Endodermal cell (in vitro differentiated cells): ENCODE measurements around the gene CST9. TPM values are rescaled to one million over a fixed set of nuclear protein-coding genes. Genes with fewer than 3 reads are reported as not detected.

Experiments used
- DNase-seq: peaks from one replicate; pipeline ENCODE4 v3.0.0-alpha.2; 2017
- H3K27ac ChIP-seq: 2 replicates; pipeline ENCODE4 v1.5.1; 2013; ENCODE audit warnings: mild to moderate bottlenecking, low read depth, low read length, moderate library complexity
- H3K27me3 ChIP-seq: 2 replicates; pipeline ENCODE4 v1.6.1; 2013; ENCODE audit warnings: mild to moderate bottlenecking, low read length, moderate library complexity; ENCODE audit not compliant: insufficient read depth, control insufficient read depth, poor library complexity, severe bottlenecking
- H3K36me3 ChIP-seq: 2 replicates; pipeline ENCODE4 v1.7.0; 2013; ENCODE audit warnings: mild to moderate bottlenecking, low read length, moderate library complexity; ENCODE audit not compliant: control insufficient read depth, insufficient read depth
- H3K4me1 ChIP-seq: one replicate; pipeline ENCODE4 v1.7.0; 2013; ENCODE audit warnings: low read length; ENCODE audit not compliant: control insufficient read depth, insufficient read depth
- H3K4me3 ChIP-seq: 2 replicates; pipeline ENCODE4 v1.5.1; 2013; ENCODE audit warnings: mild to moderate bottlenecking, low read length, moderate library complexity
- H3K9ac ChIP-seq: 2 replicates; pipeline ENCODE4 v1.6.1; 2013; ENCODE audit warnings: mild to moderate bottlenecking, low read length, moderate library complexity; ENCODE audit not compliant: poor library complexity, severe bottlenecking; ENCODE audit errors: extremely low read depth
- H3K9me3 ChIP-seq: 2 replicates; pipeline ENCODE4 v1.6.1; 2013; ENCODE audit warnings: mild to moderate bottlenecking, low read length, moderate library complexity; ENCODE audit not compliant: control insufficient read depth
- H3K27ac Mint-ChIP-seq: 2 replicates; pipeline ENCODE4 v1.8.0; 2020; ENCODE audit warnings: mixed read lengths
- H3K27me3 Mint-ChIP-seq: 2 replicates; pipeline ENCODE4 v1.8.0; 2021; ENCODE audit warnings: mild to moderate bottlenecking, mixed read lengths; ENCODE audit not compliant: insufficient read depth
- H3K36me3 Mint-ChIP-seq: 2 replicates; pipeline ENCODE4 v1.8.0; 2020; ENCODE audit warnings: low read depth, mixed read lengths
- H3K4me1 Mint-ChIP-seq: 2 replicates; pipeline ENCODE4 v1.8.0; 2020; ENCODE audit warnings: mixed read lengths
- H3K4me3 Mint-ChIP-seq: 2 replicates; pipeline ENCODE4 v1.8.0; 2020; ENCODE audit warnings: mild to moderate bottlenecking, moderate library complexity, mixed read lengths
- H3K9me3 Mint-ChIP-seq: 2 replicates; pipeline ENCODE4 v1.8.0; 2020; ENCODE audit warnings: mild to moderate bottlenecking, mixed read lengths
- CTCF ChIP-seq: fragments of 200-600 bp; sonication (generic); conservative IDR thresholded peaks from 2 replicates; pipeline ENCODE4 v1.5.0; 2021; ENCODE audit warnings: antibody characterized with exemption, mild to moderate bottlenecking
- WGBS, 2 experiments: methylation state at CpG; one replicate each; pipeline versions ENCODE4 v1.1.5 to v1.1.7; 2013; ENCODE audit warnings: missing lambda C conversion rate in 2 of 2, mixed read lengths in 1 of 2; ENCODE audit not compliant: insufficient coverage in 1 of 2, insufficient read length in 1 of 2; 5-methylcytosine and 5-hydroxymethylcytosine counted together
- total RNA-seq, 2 donors: library from RNA; stranded (reverse); fragmentation: NEBNext Ultra II Directional in 1 of 2; extraction: Animal tissue kit (Norgen Biotek cat#: 25700) in 1 of 2; gene quantifications; 2 replicates in 1 of 2; 3 replicates in 1 of 2; pipeline ENCODE4 v1.2.1, GENCODE V29; 2021

Gene CST9
- total RNA-seq, 2 donors from 2014 or later, result not detected

GRCh38 chr20:23602699-23603098 lies 3.0 kb downstream of the CST9 start:
- H3K4me1 ChIP-seq, result no peaks in the 10 kb centered on the region
- no peak for DNase-seq
- H3K36me3 Mint-ChIP-seq, result no peaks in the 10 kb centered on the region
- 92 to 97% methylated on average over 4 to 6 of the region's 6 CpGs for WGBS, 2 experiments
- no peaks in the 10 kb centered on the region for H3K9me3 Mint-ChIP-seq
- no peak overlapping the region for H3K4me3 Mint-ChIP-seq
- no peak overlapping the region for H3K27ac ChIP-seq
- no peak overlapping the region for H3K9ac ChIP-seq
- H3K27ac Mint-ChIP-seq, result no peak overlapping the region
- H3K27me3 ChIP-seq, result no peaks in the 10 kb centered on the region
- H3K4me3 ChIP-seq, result no peak overlapping the region
- H3K27me3 Mint-ChIP-seq, result peaks cover 3% of the 10 kb centered on the region
- no peaks in the 10 kb centered on the region for H3K9me3 ChIP-seq
- H3K36me3 ChIP-seq, result no peaks in the 10 kb centered on the region
- TF ChIP-seq CTCF, result no peak
- no peaks in the 10 kb centered on the region for H3K4me1 Mint-ChIP-seq

- Histone ChIP-seq H3K36me3 (no peaks in the 10 kb centered on the region), H3K27ac (no peak overlapping the region), H3K9ac (no peak overlapping the region), H3K27me3 (no peaks in the 10 kb centered on the region), H3K4me1 (no peaks in the 10 kb centered on the region), H3K9me3 (no peaks in the 10 kb centered on the region), H3K4me3 (no peak overlapping the region)
- WGBS, 2 experiments, result 91% methylated on average over 2 of the region's 2 CpGs; no CpG with 5 or more reads in 1 of the 2 experiments
- Mint-ChIP-seq H3K4me3 (no peak overlapping the region), H3K27ac (no peak overlapping the region), H3K36me3 (no peaks in the 10 kb centered on the region), H3K4me1 (no peaks in the 10 kb centered on the region), H3K9me3 (no peaks in the 10 kb centered on the region), H3K27me3 (peaks cover 3% of the 10 kb centered on the region)
- no peak for DNase-seq
- no peak for TF ChIP-seq CTCF
Measured at GRCh38 chr20:23602241-23602640, 3.5 kb downstream of the CST9 start.

GRCh38 chr20:23601715-23602114 lies 4.0 kb downstream of the CST9 start:
- no peak overlapping the region for H3K27ac Mint-ChIP-seq
- H3K9ac ChIP-seq, result no peak overlapping the region
- no peak overlapping the region for H3K27ac ChIP-seq
- 78 to 93% methylated on average over 3 to 4 of the region's 4 CpGs for WGBS, 2 experiments
- H3K4me1 ChIP-seq, result no peaks in the 10 kb centered on the region
- H3K27me3 Mint-ChIP-seq, result peaks cover 3% of the 10 kb centered on the region
- H3K27me3 ChIP-seq, result no peaks in the 10 kb centered on the region
- no peaks in the 10 kb centered on the region for H3K36me3 Mint-ChIP-seq
- H3K9me3 Mint-ChIP-seq, result no peaks in the 10 kb centered on the region
- no peak overlapping the region for H3K4me3 Mint-ChIP-seq
- no peaks in the 10 kb centered on the region for H3K4me1 Mint-ChIP-seq
- TF ChIP-seq CTCF, result no peak
- H3K4me3 ChIP-seq, result no peak overlapping the region
- H3K36me3 ChIP-seq, result no peaks in the 10 kb centered on the region
- H3K9me3 ChIP-seq, result no peaks in the 10 kb centered on the region
- DNase-seq, result no peak
